Measurements from ENCODE around the gene P2RX6.

DNA sequence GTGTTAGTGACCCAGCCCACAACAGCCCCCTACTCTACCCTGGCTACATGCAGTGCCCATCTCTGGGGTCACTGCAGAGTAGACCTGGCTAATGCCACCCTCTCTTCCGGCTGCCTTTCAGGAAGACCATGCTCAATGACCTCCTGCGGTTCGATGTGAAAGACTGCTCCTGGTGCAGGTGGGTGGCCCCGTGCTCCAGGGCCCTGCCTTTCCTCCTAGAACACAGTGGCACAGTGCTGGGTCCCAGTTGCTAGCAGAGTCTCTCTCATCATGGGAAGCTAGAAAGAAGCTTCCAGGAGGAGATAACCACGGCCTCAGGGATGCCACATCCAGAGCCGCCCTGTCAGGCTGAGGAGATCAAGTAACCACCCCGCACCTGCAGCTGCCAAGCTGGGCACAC, 29.2 kb upstream of the P2RX6 start:
- TF ChIP-seq, protein P1, sequence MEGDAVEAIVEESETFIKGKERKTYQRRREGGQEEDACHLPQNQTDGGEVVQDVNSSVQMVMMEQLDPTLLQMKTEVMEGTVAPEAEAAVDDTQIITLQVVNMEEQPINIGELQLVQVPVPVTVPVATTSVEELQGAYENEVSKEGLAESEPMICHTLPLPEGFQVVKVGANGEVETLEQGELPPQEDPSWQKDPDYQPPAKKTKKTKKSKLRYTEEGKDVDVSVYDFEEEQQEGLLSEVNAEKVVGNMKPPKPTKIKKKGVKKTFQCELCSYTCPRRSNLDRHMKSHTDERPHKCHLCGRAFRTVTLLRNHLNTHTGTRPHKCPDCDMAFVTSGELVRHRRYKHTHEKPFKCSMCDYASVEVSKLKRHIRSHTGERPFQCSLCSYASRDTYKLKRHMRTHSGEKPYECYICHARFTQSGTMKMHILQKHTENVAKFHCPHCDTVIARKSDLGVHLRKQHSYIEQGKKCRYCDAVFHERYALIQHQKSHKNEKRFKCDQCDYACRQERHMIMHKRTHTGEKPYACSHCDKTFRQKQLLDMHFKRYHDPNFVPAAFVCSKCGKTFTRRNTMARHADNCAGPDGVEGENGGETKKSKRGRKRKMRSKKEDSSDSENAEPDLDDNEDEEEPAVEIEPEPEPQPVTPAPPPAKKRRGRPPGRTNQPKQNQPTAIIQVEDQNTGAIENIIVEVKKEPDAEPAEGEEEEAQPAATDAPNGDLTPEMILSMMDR (optimal IDR thresholded peaks at IDR 0.05 in 1 of 3, IDR thresholded peaks at IDR 0.05 in 1 of 3, conservative IDR thresholded peaks at IDR 0.05 in 1 of 3; ENCODE audit: extremely low read depth in 1 of 3, insufficient read depth in 2 of 3, low read length in 3 of 3): no peak
- TF ChIP-seq EZH2 (IDR thresholded peaks at IDR 0.05; ENCODE audit: low read length): no peak
